NB4 (cell line): ENCODE data around the gene VASH2.

Experiments
- CTCF ChIP-seq: IDR thresholded peaks from one replicate; pipeline ENCODE4 v1.5.1; 2012; ENCODE audit warnings: low read depth, low read length
- MAX ChIP-seq: IDR thresholded peaks from 2 replicates; pipeline ENCODE4 v1.6.1; 2011; ENCODE audit warnings: low read depth, low read length
- POLR2A ChIP-seq: IDR thresholded peaks from 2 replicates; pipeline ENCODE4 v1.6.1; 2011; ENCODE audit warnings: mild to moderate bottlenecking; ENCODE audit not compliant: insufficient read length; ENCODE audit errors: extremely low read depth

DNA sequence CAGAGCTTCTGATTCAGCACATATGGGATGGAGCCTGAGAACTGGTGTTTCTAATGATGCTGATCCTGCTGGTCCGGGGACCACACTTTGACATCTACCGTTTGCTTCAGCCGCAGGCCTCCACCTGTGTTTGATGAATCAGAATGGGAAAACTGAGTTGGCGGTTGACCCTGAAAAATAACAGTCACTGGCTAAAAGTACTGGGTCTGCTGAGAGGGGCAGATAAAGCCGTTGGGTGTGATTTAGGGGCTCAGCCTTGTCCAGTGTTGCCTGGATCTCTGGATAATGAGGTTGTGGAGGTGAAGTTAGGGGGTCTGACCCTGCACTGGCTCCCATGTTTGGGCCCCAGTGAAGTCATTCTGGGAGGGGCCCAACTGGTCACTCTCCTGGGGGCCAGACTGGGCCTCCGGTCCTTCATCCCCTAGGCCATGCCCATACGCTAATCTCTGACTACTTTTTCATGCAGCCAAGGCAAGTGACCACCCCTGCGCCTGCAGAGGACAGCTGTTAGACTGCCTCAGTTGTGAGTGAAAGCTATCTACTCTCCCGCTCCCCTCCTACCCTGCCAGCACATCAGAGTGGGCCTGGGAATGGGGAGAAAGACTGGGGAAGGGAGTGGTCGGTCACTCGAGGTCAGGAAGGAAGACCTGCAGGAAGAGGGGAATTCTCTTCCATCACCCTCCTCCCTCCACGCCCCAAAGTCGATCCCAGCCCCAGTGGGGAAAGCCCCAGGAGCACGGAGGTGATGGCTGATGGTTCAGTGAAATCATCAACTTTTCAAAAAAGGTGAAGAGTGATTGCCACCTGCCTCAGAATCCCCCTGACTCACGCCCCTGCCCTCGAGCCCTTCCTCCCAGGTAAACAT lies 27.7 kb downstream of the VASH2 start:
- TF ChIP-seq POLR2A (no peak), CTCF (no peak), MAX (no peak)
